GM18858 (cell line): ENCODE data around the gene MTUS2.

Source experiments
- ATAC-seq: cut with Tn5 transposase; IDR thresholded peaks from one replicate; pipeline ENCODE4 v1.9.1; 2021; ENCODE audit not compliant: unreplicated experiment

The MTUS2 gene

GRCh38 chr13:29101905-29102304 lies 281.8 kb downstream of the MTUS2 start:
- ATAC-seq: no peak

GRCh38 chr13:29103065-29103800 lies 283.1 kb downstream of the MTUS2 start:
- no peak for ATAC-seq

- ATAC-seq: no peak
Measured at GRCh38 chr13:29104461-29104860, 284.3 kb downstream of the MTUS2 start.

GRCh38 chr13:29105779-29106178 lies 285.6 kb downstream of the MTUS2 start:
- ATAC-seq: no peak

GRCh38 chr13:29106651-29107050 lies 286.5 kb downstream of the MTUS2 start:
- no peak for ATAC-seq

- ATAC-seq: no peak
Measured at GRCh38 chr13:29108068-29108786, 288.1 kb downstream of the MTUS2 start.

GRCh38 chr13:29109987-29110386 lies 289.8 kb downstream of the MTUS2 start:
- no peak for ATAC-seq

GRCh38 chr13:29111446-29111845 lies 291.3 kb downstream of the MTUS2 start:
- no peak for ATAC-seq

GRCh38 chr13:29115842-29116241 lies 295.7 kb downstream of the MTUS2 start:
- no peak for ATAC-seq

GRCh38 chr13:29117663-29118062 lies 297.5 kb downstream of the MTUS2 start:
- ATAC-seq: no peak

GRCh38 chr13:29118471-29118870 lies 298.3 kb downstream of the MTUS2 start:
- no peak for ATAC-seq

GRCh38 chr13:29125191-29125933 lies 305.2 kb downstream of the MTUS2 start:
- peak; percentile 48 for ATAC-seq

- peak; percentile 60 for ATAC-seq
Measured at GRCh38 chr13:29125934-29126424, 305.8 kb downstream of the MTUS2 start.

- no peak for ATAC-seq
Measured at GRCh38 chr13:29129616-29130015, 309.5 kb downstream of the MTUS2 start.

- no peak for ATAC-seq
Measured at GRCh38 chr13:29131159-29131558, 311.0 kb downstream of the MTUS2 start.

GRCh38 chr13:29131881-29132668 lies 311.9 kb downstream of the MTUS2 start:
- ATAC-seq: no peak

GRCh38 chr13:29136341-29136740 lies 316.2 kb downstream of the MTUS2 start:
- ATAC-seq: no peak

GRCh38 chr13:29137016-29137415 lies 316.9 kb downstream of the MTUS2 start:
- ATAC-seq: no peak

- no peak for ATAC-seq
Measured at GRCh38 chr13:29137995-29138394, 317.9 kb downstream of the MTUS2 start.

GRCh38 chr13:29140277-29140676 lies 320.1 kb downstream of the MTUS2 start:
- no peak for ATAC-seq

- ATAC-seq: no peak
Measured at GRCh38 chr13:29143847-29144246, 323.7 kb downstream of the MTUS2 start.
